NCI-H510A (cell line): ENCODE data around the gene CDH7.
A peak's percentile ranks its signal among the peaks of the same experiment; 100 is the strongest.

Experiments
- DNase-seq: peaks from one replicate; lab custom pipeline; 2025; lab: John Stamatoyannopoulos, UW

The CDH7 gene

GRCh38 chr18:65767406-65767805 is 16.6 kb downstream of the CDH7 start:
- no peak for DNase-seq

- no peak for DNase-seq
These were observed 17.4 kb downstream of the CDH7 start for GRCh38 chr18:65768120-65768778.

- DNase-seq = no peak
These were observed 18.8 kb downstream of the CDH7 start for GRCh38 chr18:65769652-65770051.

- no peak for DNase-seq
These were observed 35.7 kb downstream of the CDH7 start for GRCh38 chr18:65786474-65786873.

- peak; percentile 81 for DNase-seq
These were observed 37.6 kb downstream of the CDH7 start for GRCh38 chr18:65788373-65788772.

GRCh38 chr18:65790604-65791003 is 39.8 kb downstream of the CDH7 start:
- DNase-seq = no peak

GRCh38 chr18:65791719-65792118 is 40.9 kb downstream of the CDH7 start:
- no peak for DNase-seq

GRCh38 chr18:65792456-65793074 is 41.8 kb downstream of the CDH7 start:
- no peak for DNase-seq

- no peak for DNase-seq
These were observed 57.9 kb downstream of the CDH7 start for GRCh38 chr18:65808759-65809158.

GRCh38 chr18:65811307-65811706 is 60.5 kb downstream of the CDH7 start:
- no peak for DNase-seq

GRCh38 chr18:65815506-65815905 is 64.7 kb downstream of the CDH7 start:
- no peak for DNase-seq

GRCh38 chr18:65817178-65817577 is 66.4 kb downstream of the CDH7 start:
- no peak for DNase-seq

GRCh38 chr18:65821911-65822310 is 71.1 kb downstream of the CDH7 start:
- no peak for DNase-seq

GRCh38 chr18:65822826-65823225 is 72.0 kb downstream of the CDH7 start:
- no peak for DNase-seq

- no peak for DNase-seq
These were observed 76.6 kb downstream of the CDH7 start for GRCh38 chr18:65827444-65827843.

GRCh38 chr18:65835881-65836280 is 85.1 kb downstream of the CDH7 start:
- no peak for DNase-seq

GRCh38 chr18:65846107-65846506 is 95.3 kb downstream of the CDH7 start:
- DNase-seq = no peak

- DNase-seq = peak; percentile 3
These were observed 101.5 kb downstream of the CDH7 start for GRCh38 chr18:65852273-65852672.

GRCh38 chr18:65859075-65859474 is 108.3 kb downstream of the CDH7 start:
- no peak for DNase-seq

GRCh38 chr18:65869527-65869926 is 118.7 kb downstream of the CDH7 start:
- no peak for DNase-seq

GRCh38 chr18:65876310-65876709 is 125.5 kb downstream of the CDH7 start:
- no peak for DNase-seq

GRCh38 chr18:65897292-65897691 is 146.5 kb downstream of the CDH7 start:
- no peak for DNase-seq

- DNase-seq = no peak
These were observed 150.7 kb downstream of the CDH7 start for GRCh38 chr18:65901522-65901921.

- DNase-seq = no peak
These were observed 155.8 kb downstream of the CDH7 start for GRCh38 chr18:65906621-65907034.
